ENCODE measurements around the gene MYBL2.
"Not testable (repeated sequence)": the region's sequence is repeated elsewhere in the genome, so short reads cannot be mapped to it uniquely, and the experiment has no call there.

Gene MYBL2

DNA sequence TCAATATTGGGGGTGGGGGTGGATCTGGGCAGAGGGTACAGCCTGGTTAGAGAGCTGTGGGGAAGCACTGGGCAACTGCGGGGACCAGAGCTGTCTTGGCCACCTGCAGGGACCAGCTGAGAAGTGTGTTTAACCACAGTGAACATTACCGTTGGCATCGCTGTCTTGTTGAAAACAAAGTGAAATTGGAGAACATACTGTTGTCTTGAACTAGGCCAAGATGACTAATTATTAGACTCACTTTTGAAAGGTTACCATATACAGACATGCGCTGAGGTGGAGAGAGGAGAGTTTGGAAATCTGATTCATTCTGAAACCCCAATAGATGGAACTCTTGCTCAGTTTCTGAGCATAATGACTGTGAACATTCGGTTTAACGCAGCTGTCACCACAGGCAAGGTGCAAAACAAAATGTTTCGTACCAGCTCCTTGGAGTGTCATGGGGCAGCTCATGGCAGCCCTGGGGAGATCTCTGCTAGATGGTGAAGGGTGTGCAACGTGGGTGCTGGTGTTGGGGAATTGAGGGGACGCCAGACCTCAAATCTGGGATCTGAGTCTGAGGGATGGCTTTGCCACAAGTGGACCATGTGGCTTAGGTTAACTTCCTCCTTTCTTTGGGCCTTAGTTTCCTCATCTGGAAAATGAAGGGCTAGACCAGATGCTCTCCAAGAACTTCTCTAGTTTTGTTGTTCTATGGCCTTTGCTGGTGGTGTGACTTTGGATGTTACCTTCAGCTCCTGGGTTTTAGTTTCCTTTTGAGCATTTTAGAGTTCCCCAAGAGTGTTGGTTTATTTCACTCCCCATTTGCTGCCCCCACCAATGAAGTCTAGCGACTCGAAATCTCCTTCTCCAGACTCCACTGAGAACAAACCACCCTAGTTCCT, 84.5 kb downstream of the MYBL2 start:
- DNase-seq (ENCODE audit: low spot score): no peak

DNA sequence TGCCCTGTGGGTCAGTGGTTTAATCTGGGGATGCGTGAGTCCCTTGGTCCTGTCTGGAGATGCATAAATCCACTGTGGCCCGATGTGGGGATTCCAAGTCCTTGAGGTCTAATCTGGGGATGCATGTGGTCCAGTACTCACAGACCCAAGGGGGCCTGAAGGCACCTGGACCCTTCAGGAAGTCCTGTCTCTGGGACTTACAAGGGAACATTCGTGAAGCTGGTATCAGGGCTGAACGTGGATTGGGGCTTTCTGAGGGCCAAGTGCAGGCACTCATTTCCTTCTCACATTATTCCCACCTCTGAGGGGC, 85.1 kb downstream of the MYBL2 start:
- no peak for DNase-seq (ENCODE audit: low spot score)

DNA sequence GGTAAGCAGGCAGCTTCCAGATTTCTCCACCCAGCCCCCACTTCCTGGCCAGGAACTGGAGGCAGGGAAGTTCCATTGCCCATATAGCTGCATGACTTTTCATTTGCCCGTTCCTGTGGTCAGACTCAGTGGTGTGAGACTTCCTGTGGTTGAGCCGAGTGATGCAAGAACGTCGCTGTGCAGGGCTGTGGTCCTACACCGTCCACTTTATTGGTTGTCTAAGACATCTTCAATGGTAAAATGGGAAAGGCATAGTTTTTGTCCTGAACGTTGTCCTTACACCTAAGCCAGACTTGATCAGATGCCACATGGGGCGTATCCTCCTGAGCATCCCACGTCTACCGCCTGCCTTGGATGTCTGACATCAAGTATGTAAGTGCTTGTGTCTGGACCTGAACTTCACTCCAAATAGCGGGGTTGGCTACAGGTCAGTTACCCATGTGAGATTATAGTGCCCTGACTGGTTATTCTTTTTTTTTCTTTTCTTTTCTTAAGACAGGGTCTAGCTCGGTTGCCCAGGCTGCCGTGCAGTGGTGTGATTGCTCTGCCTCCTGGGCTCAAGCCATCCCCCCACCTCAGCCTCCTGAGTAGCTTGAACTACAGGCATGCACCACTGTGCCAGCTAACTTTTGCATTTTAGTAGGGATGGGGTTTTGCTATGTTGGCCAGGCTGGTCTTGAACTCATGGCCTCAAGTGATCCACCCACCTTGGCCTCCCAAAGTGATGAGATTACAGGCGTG, 85.8 kb downstream of the MYBL2 start:
- no peak for DNase-seq (ENCODE audit: low spot score)

DNA sequence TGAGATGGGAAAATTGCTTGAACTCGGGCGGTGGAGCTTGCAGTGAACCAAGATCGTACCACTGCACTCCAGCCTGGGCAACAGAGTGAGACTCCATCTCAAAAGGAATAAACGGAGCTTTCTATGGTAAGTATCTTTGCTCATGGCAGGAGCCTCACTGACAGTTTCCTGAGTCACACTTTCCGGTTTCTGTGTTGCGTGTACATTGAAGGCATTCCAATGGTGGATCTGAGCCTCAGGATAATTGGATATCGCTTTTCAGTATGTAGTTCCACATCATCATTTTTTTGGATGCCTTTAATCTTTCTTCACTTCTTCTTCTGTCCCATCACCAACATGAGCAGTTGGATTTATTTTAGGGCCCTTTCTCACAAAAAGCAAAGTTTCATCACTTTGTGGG, 88.5 kb downstream of the MYBL2 start:
- no peak for DNase-seq (ENCODE audit: low spot score)

DNA sequence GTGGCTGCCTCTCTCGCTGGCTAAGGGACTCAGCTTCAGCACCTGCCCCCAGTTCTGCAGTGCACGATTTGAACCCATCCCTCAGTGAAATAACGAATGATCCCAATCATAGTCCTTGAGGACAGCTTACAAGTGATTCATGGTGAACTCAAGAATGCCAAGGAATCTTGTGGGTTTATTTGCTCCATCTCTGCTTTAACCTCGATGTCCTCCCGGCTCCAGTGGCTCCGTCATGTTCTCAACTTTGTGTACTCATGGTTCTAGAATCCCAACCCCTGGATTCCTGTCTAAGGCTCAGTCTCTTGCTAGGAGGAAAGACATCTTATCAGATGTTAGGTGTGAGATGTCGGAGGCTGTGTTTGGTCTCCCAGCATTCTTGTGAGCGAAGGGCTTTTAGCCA, 88.9 kb downstream of the MYBL2 start:
- no peak for DNase-seq (ENCODE audit: low spot score)

DNA sequence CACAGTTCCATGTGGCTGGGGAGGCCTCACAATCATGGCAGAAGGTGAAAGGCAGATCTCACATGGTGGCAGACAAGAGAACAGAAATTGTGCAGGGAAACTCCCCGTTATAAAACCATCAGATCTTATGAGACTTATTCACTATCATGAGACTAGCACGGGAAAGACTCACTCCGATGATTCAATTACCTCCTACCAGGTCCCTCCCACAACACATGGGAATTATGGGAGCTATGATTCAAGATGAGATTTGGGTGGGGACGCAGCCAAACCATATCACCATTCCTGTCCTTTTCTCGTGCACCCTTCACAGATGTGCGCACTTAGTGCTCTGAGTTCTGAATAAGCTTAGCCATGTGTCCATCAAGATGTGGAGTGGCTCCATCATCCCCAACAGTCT, 91.0 kb downstream of the MYBL2 start:
- not testable (repeated sequence) for DNase-seq (ENCODE audit: low spot score)

DNA sequence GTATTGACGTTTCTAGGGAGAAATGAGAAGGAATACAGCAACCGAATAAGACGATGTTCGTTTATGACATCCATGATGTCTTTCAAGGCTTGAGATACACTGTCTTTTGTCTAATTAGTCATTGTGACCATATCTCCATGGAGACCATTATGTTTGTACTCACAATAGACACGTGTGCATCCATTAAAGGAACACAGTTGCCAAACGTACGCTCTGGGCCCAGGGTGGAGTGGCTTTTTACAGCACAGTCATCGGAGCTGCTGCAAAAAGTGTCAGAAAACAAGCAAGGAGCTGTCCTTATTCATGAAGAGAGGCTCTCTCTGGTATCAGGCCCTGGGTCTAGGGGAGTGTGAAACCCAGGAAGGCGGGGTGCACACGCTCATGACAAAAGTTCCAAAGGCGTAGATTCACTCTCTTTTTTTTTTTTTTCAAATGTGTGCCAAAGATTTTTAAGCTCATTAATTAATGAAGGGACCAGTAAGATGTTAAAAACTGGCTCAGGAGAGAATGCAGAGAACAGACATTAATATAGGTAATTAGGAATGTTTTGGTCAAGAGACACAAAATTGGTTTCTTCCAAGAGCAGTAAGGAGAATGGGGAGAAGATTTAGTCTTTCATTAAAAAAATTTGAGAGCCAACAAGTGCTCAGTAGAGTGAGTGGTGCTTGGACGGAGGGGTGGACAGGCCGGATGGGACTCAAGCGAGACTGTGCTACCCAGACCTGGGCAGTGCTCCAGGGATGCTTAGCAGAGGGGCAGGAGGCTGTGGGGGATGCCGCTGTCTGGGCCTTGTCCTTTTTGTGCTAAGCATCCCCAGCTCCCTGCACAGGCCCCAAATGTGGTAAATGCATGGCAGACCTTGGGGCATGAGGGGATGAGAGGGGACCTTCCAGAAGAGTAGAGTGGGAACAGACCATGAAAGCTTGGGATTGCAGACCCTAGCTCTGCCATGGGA, 94.7 kb downstream of the MYBL2 start:
- DNase-seq (ENCODE audit: low spot score): no peak

DNA sequence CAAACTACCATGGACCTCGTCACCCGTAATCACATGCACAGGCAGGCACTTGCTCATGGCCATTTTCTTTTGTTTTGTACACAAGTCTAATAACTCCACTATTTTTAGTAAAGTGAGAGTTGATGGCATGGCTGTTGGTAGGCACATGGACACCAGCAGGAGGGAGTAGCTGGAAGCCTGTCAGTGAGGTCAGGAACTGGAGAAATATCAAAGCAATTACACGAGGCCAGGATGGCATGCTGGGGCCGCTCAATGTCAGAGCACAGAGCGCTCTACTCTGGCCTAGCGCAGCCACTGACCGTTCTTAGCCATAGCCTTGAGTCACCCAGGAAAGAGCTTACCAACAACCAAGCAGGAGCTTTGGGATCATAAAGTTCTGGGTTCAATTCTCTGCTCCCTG, 96.0 kb downstream of the MYBL2 start:
- DNase-seq (ENCODE audit: low spot score): no peak

DNA sequence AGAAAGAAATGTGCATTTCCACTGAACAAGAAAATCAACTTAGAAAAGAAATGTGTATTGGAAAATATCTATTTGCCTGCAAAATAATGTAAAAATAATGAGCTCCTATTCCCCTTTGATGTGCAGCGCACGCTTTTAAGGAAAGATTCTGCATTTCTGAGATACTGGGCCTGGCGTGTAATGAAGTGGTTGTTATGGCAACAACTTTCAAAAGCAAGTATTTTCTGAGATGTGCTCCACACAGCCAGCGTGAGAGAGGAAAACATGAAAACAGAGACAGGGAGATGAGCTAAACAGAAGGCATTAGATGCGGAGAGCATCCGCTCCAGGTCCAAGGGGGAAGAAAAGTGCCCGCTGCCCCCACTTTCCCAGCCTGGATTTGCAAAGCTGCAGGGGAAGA, 99.0 kb downstream of the MYBL2 start:
- DNase-seq (ENCODE audit: low spot score): no peak

Measured in LoVo (cell line).